Type B pancreatic cell (in vitro differentiated cells): ENCODE data around the gene FGF4. TPM values are rescaled to one million over a fixed set of nuclear protein-coding genes. Genes with fewer than 3 reads are reported as not detected.

Experiments
- DNase-seq: peaks from one replicate; pipeline ENCODE4 v3.0.0; 2021; ENCODE audit warnings: mixed read lengths; ENCODE audit not compliant: unreplicated experiment; ENCODE audit errors: extremely low spot score
- H3K27ac Mint-ChIP-seq: 2 replicates; pipeline ENCODE4 v1.8.0; 2021; ENCODE audit warnings: mild to moderate bottlenecking, mixed read lengths
- H3K27me3 Mint-ChIP-seq: 2 replicates; pipeline ENCODE4 v1.8.0; 2021; ENCODE audit warnings: mixed read lengths
- H3K36me3 Mint-ChIP-seq: 2 replicates; pipeline ENCODE4 v1.8.0; 2021; ENCODE audit warnings: mixed read lengths
- H3K4me1 Mint-ChIP-seq: one replicate; pipeline ENCODE4 v1.8.0; 2021; ENCODE audit warnings: mixed read lengths; ENCODE audit not compliant: unreplicated experiment
- H3K4me3 Mint-ChIP-seq: 2 replicates; pipeline ENCODE4 v1.8.0; 2021; ENCODE audit warnings: mild to moderate bottlenecking, mixed read lengths
- H3K9me3 Mint-ChIP-seq: 2 replicates; pipeline ENCODE4 v1.8.0; 2021; ENCODE audit warnings: mixed read lengths
- CTCF ChIP-seq: fragments of 200-600 bp; sonication (generic); conservative IDR thresholded peaks from 2 replicates; pipeline ENCODE4 v1.5.0; 2021; ENCODE audit warnings: antibody characterized with exemption, mild to moderate bottlenecking
- total RNA-seq: library from RNA; stranded (reverse); gene quantifications from 2 replicates; pipeline ENCODE4 v1.2.1, GENCODE V29; 2021; ENCODE audit warnings: low replicate concordance

The FGF4 gene
- total RNA-seq, 1 donor from 2014 or later = 0.22 TPM

- Mint-ChIP-seq H3K36me3 (no peaks in the 10 kb centered on the region), H3K9me3 (no peaks in the 10 kb centered on the region)
- TF ChIP-seq CTCF = no peak
Observed at GRCh38 chr11:69748637-69749036, 26.5 kb downstream of the FGF4 start.

GRCh38 chr11:69746752-69747742 lies 28.1 kb downstream of the FGF4 start:
- Mint-ChIP-seq H3K4me3 (no peak overlapping the region), H3K4me1 (peaks cover 9% of the 10 kb centered on the region), H3K36me3 (no peaks in the 10 kb centered on the region), H3K27ac (no peak overlapping the region), H3K9me3 (no peaks in the 10 kb centered on the region), H3K27me3 (peaks cover 9% of the 10 kb centered on the region)
- no peak for TF ChIP-seq CTCF
- no peak for DNase-seq

More at GRCh38 chr11:69748637-69749036, 26.5 kb downstream of the FGF4 start:
- H3K4me1 Mint-ChIP-seq = peaks cover 9% of the 10 kb centered on the region
- H3K4me3 Mint-ChIP-seq = no peak overlapping the region
- peaks cover 9% of the 10 kb centered on the region for H3K27me3 Mint-ChIP-seq
- no peak for DNase-seq
- H3K27ac Mint-ChIP-seq = no peak overlapping the region

DNA sequence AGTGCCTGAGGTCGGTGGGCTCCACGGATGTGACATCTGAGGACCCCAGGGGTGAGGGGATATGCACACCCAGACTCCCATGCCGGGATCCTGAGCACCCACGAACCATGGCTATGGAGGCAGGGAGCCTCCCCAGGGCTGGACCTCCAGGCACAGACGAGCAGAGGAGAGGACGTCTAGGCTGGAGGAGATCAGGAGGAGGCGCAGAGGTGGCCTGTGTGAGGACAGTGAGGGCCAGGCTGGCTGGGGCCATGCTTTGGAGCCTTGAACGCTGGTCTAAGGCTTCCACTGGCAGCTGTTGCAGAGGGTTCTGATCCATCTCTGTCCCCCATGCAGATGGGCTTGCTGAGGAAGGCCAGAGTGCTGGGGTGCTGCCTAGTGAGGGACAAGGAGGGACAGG lies 29.0 kb downstream of the FGF4 start:
- no peaks in the 10 kb centered on the region for H3K36me3 Mint-ChIP-seq
- H3K4me1 Mint-ChIP-seq = peaks cover 9% of the 10 kb centered on the region
- no peak for TF ChIP-seq CTCF
- H3K27me3 Mint-ChIP-seq = peaks cover 11% of the 10 kb centered on the region
- no peaks in the 10 kb centered on the region for H3K9me3 Mint-ChIP-seq
- peak overlapping the region; percentile 21 for H3K27ac Mint-ChIP-seq
- no peak for DNase-seq
- no peak overlapping the region for H3K4me3 Mint-ChIP-seq

DNA sequence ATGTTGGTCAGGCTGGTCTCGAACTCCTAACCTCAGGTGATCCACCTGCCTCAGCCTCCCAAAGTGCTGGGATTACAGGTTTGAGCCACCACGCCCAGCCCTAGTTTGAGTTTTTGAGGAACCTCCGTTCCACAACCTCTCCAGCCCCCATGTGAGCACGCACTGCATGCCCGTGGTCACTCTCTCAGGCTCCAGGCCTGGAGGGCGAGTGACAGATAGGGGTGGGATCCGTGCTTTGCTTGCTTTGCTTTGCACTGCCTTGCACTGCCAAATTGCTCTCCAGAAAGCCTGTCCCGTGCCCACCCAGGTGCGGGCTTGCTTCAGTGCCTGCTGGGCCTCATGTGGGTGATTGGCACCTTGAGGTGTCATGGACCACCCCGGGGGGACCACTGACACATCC lies 29.9 kb downstream of the FGF4 start:
- DNase-seq = no peak
- Mint-ChIP-seq H3K9me3 (no peaks in the 10 kb centered on the region), H3K36me3 (no peaks in the 10 kb centered on the region), H3K27me3 (peaks cover 12% of the 10 kb centered on the region), H3K27ac (no peak overlapping the region), H3K4me1 (peaks cover 9% of the 10 kb centered on the region), H3K4me3 (no peak overlapping the region)
- no peak for TF ChIP-seq CTCF

- Mint-ChIP-seq H3K36me3 (no peaks in the 10 kb centered on the region), H3K27ac (no peak overlapping the region), H3K27me3 (peaks cover 12% of the 10 kb centered on the region), H3K9me3 (no peaks in the 10 kb centered on the region), H3K4me1 (peaks cover 9% of the 10 kb centered on the region), H3K4me3 (no peak overlapping the region)
- no peak for DNase-seq
- TF ChIP-seq CTCF = no peak
Observed at GRCh38 chr11:69744435-69744834, 30.7 kb downstream of the FGF4 start.
